Measurements from ENCODE around the gene CEP126. TPM values are rescaled to one million over a fixed set of nuclear protein-coding genes. Genes with fewer than 3 reads are reported as not detected.

Gene CEP126
- total RNA-seq, 2 donors from 2014 or later: 2.6 to 4.0 TPM

DNA sequence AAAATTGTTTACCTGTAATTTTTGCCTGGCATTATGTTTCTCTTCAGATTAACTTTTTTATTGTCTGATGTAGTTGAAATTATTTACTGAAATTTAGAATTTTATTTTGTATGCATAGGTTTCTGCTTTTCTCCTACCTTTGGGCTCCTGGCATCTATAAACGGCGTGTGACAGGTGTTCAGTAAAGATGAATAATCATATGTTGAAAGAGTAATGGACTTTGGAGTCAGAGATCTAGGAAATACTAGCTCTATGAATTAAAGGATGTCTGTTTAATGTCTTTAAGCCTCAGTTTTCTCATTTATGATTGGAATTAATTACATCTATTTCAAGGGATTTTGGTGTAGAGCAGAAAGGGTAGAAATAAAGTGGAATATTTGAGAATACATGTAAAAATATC lies 8.7 kb downstream of the CEP126 start:
- Histone ChIP-seq H3K27me3 (no peaks in the 10 kb centered on the region), H3K27ac (no peak overlapping the region), H3K4me1 (no peaks in the 10 kb centered on the region), H3K36me3 (replicated peaks in 1 of 2; ENCODE audit: insufficient read depth in 1 of 2, low read depth in 2 of 2) (no peaks in the 10 kb centered on the region), H3K4me3 (no peak overlapping the region), H3K9me3 (no peaks in the 10 kb centered on the region)
- no peak for ATAC-seq
- intact Hi-C loops (cut with DNase I): no loop called here
- TF ChIP-seq POLR2A (IDR thresholded peaks at IDR 0.05): no peak
- TF ChIP-seq, protein P1, sequence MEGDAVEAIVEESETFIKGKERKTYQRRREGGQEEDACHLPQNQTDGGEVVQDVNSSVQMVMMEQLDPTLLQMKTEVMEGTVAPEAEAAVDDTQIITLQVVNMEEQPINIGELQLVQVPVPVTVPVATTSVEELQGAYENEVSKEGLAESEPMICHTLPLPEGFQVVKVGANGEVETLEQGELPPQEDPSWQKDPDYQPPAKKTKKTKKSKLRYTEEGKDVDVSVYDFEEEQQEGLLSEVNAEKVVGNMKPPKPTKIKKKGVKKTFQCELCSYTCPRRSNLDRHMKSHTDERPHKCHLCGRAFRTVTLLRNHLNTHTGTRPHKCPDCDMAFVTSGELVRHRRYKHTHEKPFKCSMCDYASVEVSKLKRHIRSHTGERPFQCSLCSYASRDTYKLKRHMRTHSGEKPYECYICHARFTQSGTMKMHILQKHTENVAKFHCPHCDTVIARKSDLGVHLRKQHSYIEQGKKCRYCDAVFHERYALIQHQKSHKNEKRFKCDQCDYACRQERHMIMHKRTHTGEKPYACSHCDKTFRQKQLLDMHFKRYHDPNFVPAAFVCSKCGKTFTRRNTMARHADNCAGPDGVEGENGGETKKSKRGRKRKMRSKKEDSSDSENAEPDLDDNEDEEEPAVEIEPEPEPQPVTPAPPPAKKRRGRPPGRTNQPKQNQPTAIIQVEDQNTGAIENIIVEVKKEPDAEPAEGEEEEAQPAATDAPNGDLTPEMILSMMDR (IDR thresholded peaks at IDR 0.05): no peak
- 48 to 58% methylated on average over 2 of the region's 2 CpGs for WGBS, 2 donors
- DNase-seq: no peak

DNA sequence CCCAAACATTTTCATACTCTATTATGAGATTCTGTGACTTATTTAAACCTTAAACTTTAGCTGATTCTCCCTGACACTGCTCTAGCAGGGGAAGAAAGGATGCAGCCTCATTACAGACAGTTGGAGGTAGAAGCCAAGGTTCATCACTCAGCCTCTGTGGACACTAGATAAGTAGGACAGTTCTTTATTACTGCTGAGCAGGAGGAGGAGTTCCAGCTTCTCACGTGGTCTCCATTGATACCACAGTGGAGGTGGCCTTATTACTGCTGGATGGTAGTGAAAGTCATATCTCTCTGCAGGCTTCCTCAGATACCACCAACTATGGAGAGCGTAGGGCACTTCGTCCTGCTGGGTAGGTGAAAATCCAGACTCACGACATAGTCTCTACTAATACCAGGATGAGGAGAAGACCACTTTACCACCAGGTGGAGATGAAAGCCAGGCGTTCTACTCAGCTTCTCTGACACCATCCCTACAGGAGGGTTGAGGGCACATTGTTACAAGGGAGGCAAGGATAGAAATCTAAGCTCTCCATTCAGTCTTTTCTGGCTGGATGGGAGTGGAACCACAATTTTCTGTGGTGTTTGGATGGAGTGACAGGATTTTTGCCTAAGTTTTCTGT lies 14.6 kb downstream of the CEP126 start:
- H3K4me3 ChIP-seq: no peak overlapping the region
- 53 to 82% methylated on average over 5 of the region's 5 CpGs for WGBS, 2 donors
- H3K9me3 ChIP-seq: no peaks in the 10 kb centered on the region
- ATAC-seq (no peak), DNase-seq (no peak)
- intact Hi-C loops (cut with DNase I): no loop called here
- H3K27me3 ChIP-seq: no peaks in the 10 kb centered on the region
- no peaks in the 10 kb centered on the region for H3K4me1 ChIP-seq
- no peaks in the 10 kb centered on the region for H3K36me3 ChIP-seq (replicated peaks in 1 of 2; ENCODE audit: insufficient read depth in 1 of 2, low read depth in 2 of 2)
- no peak for TF ChIP-seq POLR2A (IDR thresholded peaks at IDR 0.05)
- TF ChIP-seq, protein P1 (IDR thresholded peaks at IDR 0.05): no peak
- H3K27ac ChIP-seq: no peak overlapping the region

DNA sequence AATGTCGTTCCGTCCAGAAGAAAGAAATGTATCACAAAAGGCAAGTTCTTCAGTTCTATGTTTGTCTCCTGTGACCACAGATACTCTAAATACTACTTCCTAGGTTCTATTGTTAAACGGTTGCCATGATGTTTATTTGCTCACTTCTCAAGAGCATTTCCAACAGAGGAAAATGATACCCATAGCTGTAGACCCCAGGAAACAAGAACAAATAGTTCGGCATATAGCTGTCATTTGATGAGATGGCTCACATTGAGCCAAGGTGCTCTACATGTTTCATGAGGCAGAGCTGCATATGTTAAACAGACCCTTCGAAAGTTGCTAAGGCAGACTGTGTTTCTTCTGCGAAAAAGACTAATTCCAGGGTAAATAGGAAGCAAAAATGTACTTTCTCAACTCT lies 16.9 kb downstream of the CEP126 start:
- H3K4me3 ChIP-seq: no peak overlapping the region
- H3K36me3 ChIP-seq (replicated peaks in 1 of 2; ENCODE audit: insufficient read depth in 1 of 2, low read depth in 2 of 2): no peaks in the 10 kb centered on the region
- intact Hi-C loops (cut with DNase I): no loop called here
- H3K4me1 ChIP-seq: no peaks in the 10 kb centered on the region
- no peaks in the 10 kb centered on the region for H3K27me3 ChIP-seq
- no peak overlapping the region for H3K27ac ChIP-seq
- DNase-seq (no peak), ATAC-seq (no peak)
- no peak for TF ChIP-seq POLR2A (IDR thresholded peaks at IDR 0.05)
- TF ChIP-seq, protein P1 (IDR thresholded peaks at IDR 0.05): no peak
- H3K9me3 ChIP-seq: no peaks in the 10 kb centered on the region
- WGBS, 2 donors: 55 to 62% methylated on average over 6 of the region's 6 CpGs

DNA sequence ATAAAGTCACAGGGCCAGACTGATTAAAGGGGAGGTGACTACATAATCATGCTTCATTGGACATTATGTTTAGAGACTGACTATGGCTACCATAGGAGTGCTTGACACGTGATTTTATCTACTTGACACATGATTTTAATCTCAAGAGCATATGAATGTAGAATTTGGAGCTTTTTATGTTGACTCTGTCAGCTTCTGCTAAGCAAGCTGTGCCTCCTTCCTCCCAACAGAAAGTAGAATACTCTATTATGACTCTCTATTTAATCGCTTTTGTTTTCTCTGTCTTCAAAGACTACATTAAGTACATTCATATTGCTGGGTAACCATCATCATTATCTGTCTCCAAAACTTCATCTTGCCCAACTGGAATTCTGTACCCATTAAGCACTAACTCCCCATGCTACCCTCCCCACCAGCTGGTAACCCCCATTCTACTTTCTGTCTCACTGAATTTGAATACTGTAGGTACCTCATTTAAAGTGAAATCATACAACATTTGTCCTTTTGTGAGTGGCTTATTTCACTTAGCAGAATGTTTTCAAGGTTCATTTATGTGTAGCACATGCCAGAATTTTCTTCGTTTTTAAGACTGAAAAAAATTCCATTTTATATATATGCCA lies 26.2 kb downstream of the CEP126 start:
- Histone ChIP-seq H3K36me3 (replicated peaks in 1 of 2; ENCODE audit: insufficient read depth in 1 of 2, low read depth in 2 of 2) (no peaks in the 10 kb centered on the region), H3K4me1 (no peaks in the 10 kb centered on the region), H3K27me3 (no peaks in the 10 kb centered on the region), H3K27ac (no peak overlapping the region), H3K9me3 (no peaks in the 10 kb centered on the region), H3K4me3 (no peak overlapping the region)
- DNase-seq: no peak
- TF ChIP-seq, protein P1 (IDR thresholded peaks at IDR 0.05): no peak
- no peak for TF ChIP-seq POLR2A (IDR thresholded peaks at IDR 0.05)
- WGBS, 2 donors: 57 to 77% methylated on average over 3 of the region's 3 CpGs
- no peak for ATAC-seq
- intact Hi-C loops (cut with DNase I): no loop called here

DNA sequence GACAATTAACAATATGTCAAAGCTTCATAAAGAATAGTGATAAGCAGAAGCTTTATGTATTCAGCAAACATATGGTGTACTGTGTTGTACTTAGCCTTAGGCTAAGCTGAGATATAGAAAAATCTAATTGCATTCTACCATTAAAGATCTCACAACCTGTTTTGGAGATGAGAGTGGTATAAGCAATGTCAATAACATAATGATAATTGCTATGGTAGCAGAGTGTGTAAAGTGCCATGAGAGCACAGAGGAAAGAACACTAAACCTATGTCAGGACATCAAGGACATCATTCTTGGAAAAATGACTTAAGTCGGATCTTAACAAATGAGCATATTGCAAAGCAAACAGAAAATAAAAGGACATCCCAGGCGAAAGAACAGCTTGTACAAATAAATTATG lies 30.1 kb downstream of the CEP126 start:
- no peaks in the 10 kb centered on the region for H3K9me3 ChIP-seq
- ATAC-seq: no peak
- no peak for DNase-seq
- H3K4me3 ChIP-seq: no peak overlapping the region
- 28 to 49% methylated on average over 2 of the region's 2 CpGs for WGBS, 2 donors
- H3K27me3 ChIP-seq: no peaks in the 10 kb centered on the region
- H3K36me3 ChIP-seq (replicated peaks in 1 of 2; ENCODE audit: insufficient read depth in 1 of 2, low read depth in 2 of 2): no peaks in the 10 kb centered on the region
- H3K4me1 ChIP-seq: no peaks in the 10 kb centered on the region
- intact Hi-C loops (cut with DNase I): no loop called here
- H3K27ac ChIP-seq: no peak overlapping the region
- TF ChIP-seq POLR2A (IDR thresholded peaks at IDR 0.05): no peak
- TF ChIP-seq, protein P1 (IDR thresholded peaks at IDR 0.05): no peak
